ENCODE measurements around the gene ADI1.
"Not testable (repeated sequence)": the region's sequence is repeated elsewhere in the genome, so short reads cannot be mapped to it uniquely, and the experiment has no call there.

The ADI1 gene

GRCh38 chr2:3494984-3495666 lies 24.2 kb downstream of the ADI1 start:
- DNase-seq, result no peak

DNA sequence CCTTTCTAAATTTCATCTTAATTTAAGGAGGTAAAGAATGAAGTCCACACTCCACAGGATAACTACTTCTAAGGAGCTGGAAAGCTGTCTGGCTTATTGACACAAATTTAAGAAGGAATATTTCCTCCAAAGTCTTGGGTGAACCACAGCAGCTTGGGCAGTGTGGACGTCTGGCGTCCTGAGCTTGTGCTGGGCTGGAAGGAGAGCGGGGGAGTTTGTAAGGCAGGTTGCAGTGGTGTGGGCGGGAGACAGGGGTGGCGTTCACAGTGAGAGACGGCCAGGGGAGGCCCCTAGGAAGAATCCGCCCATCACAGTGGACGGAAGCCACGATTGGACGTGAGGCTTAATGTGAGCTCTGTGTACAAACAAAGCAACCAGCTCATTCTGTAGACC lies 25.7 kb downstream of the ADI1 start:
- DNase-seq, result peak in 4 of 51 donors; percentile 26 to 49 (median 30)

DNA sequence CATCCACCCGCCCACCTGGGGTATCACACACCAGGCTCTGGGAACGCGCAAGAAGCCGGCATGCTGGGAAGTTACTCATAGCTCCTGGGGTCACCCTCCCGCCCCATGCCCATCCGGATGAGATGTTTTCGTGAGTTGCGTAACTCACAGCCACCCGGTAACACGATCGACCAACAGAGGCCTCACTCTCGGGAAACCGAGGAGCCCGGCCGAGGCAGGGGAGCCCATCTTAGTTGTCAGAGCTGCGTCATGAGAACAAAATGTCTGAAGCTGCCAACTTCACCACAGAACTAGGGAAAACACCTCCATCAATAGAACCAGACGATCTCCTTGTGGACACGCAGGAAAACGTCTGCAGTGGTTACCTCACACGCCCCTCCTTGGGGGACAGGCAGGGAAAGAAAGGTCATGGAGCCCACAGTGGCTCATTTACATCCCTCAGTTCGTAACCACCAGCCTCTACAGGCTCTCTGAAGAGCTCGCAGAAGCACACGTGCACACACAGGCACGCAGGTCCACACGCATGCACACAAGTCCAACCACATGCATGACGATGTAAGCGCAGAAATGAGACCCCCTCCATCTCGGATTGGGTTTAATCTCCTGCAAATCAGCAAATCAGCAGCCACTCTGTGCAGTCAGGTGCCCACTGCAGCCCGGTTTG lies 26.2 kb downstream of the ADI1 start:
- DNase-seq, result no peak

GRCh38 chr2:3492475-3492787 lies 26.9 kb downstream of the ADI1 start:
- DNase-seq, result not testable (repeated sequence)

- DNase-seq, result no peak
Observed at GRCh38 chr2:3491716-3492474, 27.4 kb downstream of the ADI1 start.

DNA sequence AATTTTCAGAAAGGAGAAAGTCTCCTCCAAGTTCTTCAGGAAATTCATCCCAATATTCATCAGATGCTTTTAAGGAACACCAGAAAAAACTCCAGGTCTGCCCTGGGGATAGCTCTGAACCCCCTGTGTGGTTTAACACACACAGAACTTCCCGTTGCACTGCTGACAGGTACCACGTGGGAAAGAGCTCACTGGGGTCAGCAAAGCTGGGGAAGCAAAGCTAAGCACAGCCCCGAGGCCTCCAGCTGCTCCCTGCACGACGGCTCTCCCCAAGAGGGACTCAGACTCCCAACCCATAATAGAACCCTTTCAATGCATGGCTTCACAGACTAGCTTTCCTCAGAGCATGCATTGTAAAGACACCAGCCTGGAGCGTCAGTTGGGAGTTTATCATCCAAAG lies 28.0 kb downstream of the ADI1 start:
- no peak for DNase-seq

- DNase-seq, result no peak
Observed at GRCh38 chr2:3490191-3491170, 28.9 kb downstream of the ADI1 start.

GRCh38 chr2:3489764-3490115 lies 29.6 kb downstream of the ADI1 start:
- no peak for DNase-seq

DNA sequence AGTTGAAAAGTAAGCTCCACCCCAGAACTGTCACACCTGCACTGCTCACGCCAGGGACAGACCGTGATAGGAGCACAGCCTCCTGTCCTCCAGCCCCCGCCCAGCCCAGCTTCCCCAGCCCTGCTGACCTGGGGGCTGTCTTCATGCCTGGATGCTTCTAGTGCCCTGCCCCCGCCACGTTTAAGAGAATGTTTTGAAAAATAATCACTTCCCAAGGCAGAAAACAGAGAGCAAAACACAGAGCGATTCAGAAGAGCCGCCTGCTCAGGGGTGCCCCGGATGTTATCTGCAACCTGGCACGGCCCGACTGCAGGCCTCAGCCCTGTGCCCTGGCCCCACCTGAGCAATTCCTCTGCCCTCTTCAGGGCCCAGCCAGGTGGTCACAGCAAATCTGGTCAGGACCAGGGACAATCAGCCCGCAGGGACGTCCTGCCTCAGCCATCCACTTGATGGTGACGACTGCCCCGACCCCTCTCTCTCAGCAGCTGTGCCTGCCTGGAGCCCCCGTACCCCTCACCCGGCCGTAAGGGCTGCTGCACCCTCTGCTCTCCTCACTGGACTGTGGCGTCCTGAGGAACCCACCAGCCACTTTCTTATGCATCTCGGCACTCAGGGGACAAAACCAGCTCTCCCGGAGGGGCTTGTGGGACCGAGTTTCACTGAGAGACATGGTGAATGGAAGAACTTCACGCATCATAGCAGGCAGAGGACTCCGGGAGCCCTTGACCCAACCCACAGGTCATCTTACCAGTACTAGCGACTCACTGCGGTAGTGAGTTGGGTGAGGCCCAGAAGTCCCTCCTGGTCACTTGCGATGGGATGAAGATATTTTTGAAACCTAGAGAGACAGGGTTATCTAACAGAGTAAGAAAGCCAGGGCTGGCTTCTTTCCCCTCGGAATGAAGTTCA lies 30.2 kb downstream of the ADI1 start:
- DNase-seq, result no peak

GRCh38 chr2:3488061-3488531 lies 31.2 kb downstream of the ADI1 start:
- no peak for DNase-seq

- DNase-seq, result peak in 5 of 51 donors; percentile 16 to 30 (median 20)
Observed at GRCh38 chr2:3487432-3487831, 31.9 kb downstream of the ADI1 start.

GRCh38 chr2:3487028-3487425 lies 32.3 kb downstream of the ADI1 start:
- no peak for DNase-seq

DNA sequence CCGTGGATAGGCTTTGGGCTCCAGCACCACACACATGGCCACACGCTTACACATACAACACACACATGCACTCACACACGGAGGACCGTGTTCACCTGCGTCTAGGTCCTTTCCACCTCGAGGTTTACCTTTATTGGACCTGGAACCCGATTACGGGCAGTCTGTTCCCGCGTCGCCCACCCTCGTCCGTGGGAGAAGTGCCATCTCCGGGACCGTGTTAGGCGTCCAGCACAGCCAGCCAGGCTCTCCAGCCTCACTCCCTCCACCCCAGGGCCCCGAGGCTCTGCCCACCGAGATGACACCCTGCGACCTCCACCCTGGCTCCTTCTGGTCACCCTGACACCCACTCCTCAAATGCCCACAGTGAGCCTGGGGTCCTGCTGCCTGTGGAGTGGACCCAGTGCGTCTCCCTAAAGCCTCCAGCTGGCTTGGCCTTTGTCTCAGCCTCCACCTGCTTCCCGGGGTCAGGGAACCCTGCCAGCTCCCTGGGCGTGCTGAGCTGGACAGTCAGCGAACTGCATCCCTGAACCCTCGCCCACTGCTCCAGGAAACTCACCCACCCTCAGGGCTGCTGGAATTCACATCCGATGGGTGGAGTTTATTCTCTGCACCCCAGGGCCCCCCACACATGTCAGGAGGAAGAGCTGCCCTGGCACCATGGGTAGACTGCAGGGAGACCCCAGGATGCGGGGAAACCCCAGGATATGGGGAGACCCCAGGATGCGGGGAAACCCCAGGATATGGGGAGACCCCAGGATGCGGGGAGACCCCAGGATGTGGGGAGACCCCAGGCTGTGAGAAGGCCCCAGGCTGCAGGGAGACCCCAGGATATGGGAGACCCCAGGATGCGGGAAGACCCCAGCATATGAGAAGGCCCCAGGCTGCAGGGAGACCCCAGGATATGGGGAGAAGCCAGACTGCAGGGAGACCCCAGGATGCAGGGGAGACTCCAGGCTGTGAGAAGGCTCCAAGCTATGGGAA lies 33.0 kb downstream of the ADI1 start:
- no peak for DNase-seq

DNA sequence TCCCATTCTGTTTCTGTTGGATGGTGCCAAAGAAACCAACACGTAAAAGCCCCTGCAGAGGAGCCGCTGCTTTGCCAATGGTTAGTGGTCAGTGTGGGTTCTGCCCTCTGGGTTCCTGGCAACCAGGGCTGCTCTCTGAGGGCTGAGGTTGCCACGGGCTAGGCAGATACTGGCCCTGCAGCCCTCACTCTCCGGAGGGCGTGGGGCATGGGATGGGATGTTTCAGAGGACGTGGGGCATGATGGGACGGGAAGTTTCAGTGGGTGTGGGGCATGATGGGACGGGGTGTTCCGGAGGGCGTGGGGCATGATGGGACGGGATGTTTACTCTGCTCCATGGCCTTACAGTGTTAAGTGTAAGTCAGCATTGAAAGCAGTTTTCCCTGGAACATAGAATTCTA lies 34.2 kb downstream of the ADI1 start:
- no peak for DNase-seq

DNA sequence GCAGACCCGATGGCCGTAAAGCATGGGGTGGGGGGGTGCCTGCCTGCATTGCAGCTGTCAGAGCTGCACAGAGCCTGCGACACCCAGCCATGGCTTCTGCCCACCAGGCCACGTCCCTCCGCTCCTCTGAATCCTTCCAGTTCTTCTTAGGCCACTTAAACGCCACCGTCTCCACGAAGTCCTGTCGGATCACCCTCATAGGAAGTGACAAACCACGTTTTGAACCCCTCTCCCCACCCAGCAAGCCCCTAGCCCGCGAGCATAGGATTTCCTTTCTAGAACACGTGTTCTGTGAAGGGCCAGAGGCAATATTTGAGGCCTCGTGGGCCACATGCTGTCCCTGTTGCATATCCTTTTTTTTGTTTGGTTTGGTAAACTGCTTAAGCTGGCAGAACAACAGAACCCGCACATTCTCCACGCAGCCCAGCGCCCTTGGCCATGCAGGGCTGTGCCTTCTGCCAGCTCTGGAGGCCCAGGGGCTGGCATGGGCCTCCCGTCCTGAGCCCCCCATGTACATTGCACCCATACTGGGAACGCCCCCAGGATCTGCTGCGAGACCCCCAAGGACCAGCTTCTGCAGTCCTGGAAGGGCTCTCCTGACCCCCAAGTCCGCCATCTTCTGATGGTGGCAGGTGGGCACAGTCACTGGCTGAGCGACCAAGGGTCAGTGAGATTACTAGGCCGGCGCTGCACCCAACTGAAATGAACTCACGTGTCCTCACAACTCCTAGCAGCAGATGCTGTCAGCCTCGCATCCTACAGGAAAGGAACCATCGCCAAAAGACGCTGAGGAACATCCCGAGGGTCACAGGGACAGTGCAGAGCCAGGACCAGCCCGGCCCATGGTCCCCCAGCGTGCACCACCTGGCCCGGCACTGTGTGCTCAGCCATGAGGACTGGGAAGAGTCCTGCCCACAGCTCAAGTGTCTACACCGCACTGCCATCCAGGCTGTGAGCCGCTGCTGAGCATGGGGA lies 35.1 kb downstream of the ADI1 start:
- no peak for DNase-seq

GRCh38 chr2:3483227-3483985 lies 35.9 kb downstream of the ADI1 start:
- DNase-seq, result peak in 24 of 51 donors; percentile 7 to 86 (median 42)

DNA sequence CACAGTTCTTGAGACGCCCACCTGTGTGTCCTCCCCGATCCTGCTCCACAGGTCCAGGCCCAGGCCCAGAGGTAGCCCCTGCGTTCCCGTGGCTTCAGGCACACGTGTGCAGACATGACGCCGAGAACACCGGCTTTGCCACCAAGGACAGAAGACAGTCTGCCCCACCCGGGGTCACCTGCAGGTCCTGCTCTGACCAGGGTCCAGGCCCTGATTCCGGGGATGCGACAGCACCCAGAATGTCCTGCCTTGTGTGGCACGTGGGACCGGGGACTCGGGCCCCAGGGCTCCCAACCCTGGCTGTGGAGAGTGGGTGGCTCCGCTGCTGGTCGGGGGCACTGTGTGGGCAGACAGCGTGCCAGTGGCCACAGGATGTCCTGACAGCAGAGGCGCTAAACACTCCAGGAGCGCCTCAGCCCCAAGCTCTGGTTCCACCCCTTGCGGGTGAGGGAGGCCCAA lies 36.9 kb downstream of the ADI1 start:
- DNase-seq, result no peak

Data from hypothalamus (tissue), 51 donors.